AG09309 (cell line): ENCODE results near the gene EPB42.
A peak's percentile ranks its signal among the peaks of the same experiment; 100 is the strongest.

Source experiments
- DNase-seq: peaks from one replicate; pipeline ENCODE4 v3.0.0-alpha.2; 2010; ENCODE audit warnings: low read depth
- H3K4me3 ChIP-seq: 2 replicates; pipeline ENCODE4 v1.5.1; 2011; ENCODE audit warnings: mild to moderate bottlenecking, low read depth, low read length, moderate library complexity; ENCODE audit not compliant: control insufficient read depth
- CTCF ChIP-seq: IDR thresholded peaks from 2 replicates; pipeline ENCODE4 v1.5.1; 2011; ENCODE audit warnings: mild to moderate bottlenecking, low read depth, low read length, inconsistent platforms; ENCODE audit not compliant: insufficient read depth, control insufficient read depth; ENCODE audit errors: missing control alignments

EPB42 gene

DNA sequence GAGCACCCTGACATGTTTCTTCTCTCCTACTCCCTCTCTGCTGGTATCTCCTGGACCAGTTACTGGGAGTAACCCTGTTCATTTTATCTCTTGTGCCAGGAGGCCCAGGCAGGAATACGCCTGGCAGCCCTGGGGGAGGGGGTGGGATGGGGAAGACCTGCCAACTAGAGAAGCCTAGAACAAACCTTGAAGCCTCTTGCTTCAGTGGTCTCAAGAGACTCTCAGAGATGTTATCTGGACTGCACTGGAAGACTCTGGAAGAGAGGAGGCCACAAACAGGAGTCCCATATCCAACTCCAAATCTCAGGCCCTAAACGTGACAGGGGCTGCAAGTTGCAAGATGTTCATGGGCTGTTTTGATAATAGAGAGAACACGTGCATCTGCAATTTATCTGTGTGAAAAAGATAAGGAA lies at the start of gene EPB42:
EPB42 (minus strand) TSS at position 28 of the 413 bp plus-strand sequence. CDS start 193 bp downstream, outside the sequence.
- DNase-seq: no peak
- H3K4me3 ChIP-seq: no peak within 1 kb of the TSS
- TF ChIP-seq CTCF: no peak

DNA sequence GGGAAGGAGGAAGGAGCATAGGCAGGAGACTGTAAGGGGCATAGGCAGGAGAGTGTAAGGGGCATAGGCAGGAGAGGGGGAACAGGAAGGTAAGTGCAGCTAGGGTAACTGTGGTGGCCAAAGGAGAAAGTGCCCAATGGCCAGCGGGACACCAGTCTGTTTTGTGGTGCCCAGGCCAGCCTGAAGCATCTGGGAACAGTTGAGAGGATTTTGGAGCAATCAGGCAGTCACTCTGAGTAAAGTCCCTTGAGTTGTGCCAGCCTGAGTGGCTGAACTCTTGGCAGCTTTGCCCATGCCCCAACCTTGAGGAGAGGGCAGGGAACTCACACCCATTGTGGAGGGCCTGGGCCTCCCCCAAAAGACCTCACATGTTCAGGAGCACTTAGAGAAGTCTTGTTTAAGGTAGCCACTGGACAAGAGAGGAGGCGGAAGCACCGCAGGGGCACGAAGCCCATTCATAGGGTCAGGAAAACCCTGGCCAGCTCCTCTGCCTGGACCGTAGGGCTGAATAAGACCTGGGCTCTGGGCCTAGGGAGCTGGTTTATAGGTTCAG lies 49.4 kb upstream of the EPB42 start:
- no peak overlapping the region for H3K4me3 ChIP-seq
- no peak for DNase-seq
- TF ChIP-seq CTCF: no peak

DNA sequence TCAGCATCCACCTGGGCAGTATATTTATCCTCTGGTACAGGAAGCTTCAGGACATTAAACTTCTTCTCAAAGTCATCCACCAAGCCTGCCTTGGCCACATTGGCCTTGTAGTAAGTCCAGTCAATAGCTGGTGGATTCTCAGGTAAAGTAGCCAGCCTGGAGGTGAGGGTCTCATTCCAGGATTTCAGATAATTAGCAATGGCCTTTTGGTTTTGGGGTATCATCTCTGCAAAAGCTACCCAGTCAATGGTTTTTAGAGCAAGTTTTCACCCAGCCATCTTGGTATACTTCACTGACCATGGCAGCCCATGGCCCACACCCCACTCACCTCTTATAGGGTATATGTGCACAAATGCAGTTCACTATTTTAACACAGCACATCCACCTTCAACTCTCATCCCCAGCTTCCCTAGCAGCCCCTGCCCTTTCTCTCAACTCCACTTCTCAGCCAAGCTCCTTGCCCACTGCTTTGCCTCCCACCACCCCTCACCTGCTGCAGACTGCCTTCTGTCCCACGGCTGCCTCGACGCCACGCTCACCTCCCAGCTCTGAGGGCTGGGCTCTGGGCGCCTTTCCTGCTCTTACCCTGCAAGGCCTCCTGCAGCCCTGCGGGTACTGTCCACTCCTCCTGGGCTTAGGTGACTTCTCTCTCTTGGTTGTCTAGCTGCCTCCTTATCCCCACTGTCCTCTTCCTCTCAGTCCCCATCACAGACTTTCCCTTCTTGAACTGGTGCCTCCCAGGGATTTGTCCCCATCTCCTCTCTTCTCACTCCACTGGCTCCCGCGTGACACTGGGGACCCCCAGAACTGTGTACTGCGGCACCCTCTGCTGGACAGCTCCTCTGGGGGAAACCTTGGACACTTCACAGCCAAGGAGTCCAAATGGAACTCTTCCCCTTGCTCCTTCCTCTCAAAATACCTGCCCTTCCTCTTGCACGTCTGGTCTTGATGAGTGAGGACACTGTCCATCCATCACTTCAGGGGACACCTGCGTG lies 47.6 kb upstream of the EPB42 start:
- H3K4me3 ChIP-seq: no peak overlapping the region
- no peak for DNase-seq
- peak; percentile 59 for TF ChIP-seq CTCF

DNA sequence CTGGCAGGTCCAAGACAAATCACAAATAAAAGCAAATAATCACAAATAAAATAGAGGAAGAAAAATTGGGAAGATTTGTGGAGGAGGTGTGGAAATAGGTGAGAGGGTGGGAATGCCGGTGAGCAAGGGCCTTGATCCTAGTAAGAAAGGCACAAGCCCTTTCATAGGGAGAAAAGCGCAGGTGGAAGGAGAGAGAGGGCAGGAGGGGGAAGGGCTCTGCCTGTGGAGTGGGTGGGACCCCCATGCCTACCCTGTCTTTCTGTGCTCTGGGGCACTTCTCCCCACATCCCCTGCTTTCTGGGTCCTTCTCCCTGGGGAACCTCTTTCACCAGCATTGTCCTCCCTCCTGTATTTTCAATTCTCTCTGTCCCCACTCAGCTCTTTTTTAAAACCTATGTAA lies 46.6 kb upstream of the EPB42 start:
- no peak overlapping the region for H3K4me3 ChIP-seq
- no peak for DNase-seq
- TF ChIP-seq CTCF: no peak

DNA sequence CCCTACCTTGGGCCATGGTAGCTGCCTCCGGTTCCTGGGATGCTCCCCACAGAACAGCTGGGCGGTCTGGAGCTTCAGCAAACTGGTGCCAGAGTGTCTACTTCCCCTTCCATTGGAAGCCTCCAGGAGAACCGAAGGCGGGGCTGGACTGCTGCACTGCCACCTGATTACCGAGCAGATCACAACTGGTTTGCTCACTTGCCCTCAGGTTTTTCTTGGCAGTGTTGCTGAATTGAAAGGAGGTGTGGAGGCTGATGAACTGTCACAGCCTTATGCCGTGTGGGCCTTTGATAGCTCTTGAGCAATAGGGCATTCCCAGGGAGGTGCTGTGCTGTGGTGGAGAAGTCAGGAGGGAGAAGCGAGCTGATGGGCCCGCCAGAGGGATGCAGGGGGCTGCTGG lies 46.0 kb upstream of the EPB42 start, which contains the start of gene TGM5:
TGM5 (minus strand) TSS at position 95 of the 400 bp plus-strand sequence; CDS start at position 16, 79 bp downstream.
- no peak within 1 kb of the TSS for H3K4me3 ChIP-seq
- no peak for DNase-seq
- no peak for TF ChIP-seq CTCF

- H3K4me3 ChIP-seq: no peak overlapping the region
- no peak for DNase-seq
- TF ChIP-seq CTCF: no peak
Observed at GRCh38 chr15:43266386-43266785, 45.6 kb upstream of the EPB42 start.
